GM10266 (cell line): ENCODE data around the gene STXBP5.

Experiments
- DNase-seq: peaks from one replicate; pipeline ENCODE4 v3.0.0; 2012; ENCODE audit errors: extremely low spot score
- TF ChIP-seq, protein P1 (sequence below): IDR thresholded peaks from 2 replicates; pipeline ENCODE4 v1.5.1; 2012; ENCODE audit warnings: mild to moderate bottlenecking, low read depth; ENCODE audit not compliant: control insufficient read depth, insufficient read depth; ENCODE audit errors: missing control alignments

The STXBP5 gene

DNA sequence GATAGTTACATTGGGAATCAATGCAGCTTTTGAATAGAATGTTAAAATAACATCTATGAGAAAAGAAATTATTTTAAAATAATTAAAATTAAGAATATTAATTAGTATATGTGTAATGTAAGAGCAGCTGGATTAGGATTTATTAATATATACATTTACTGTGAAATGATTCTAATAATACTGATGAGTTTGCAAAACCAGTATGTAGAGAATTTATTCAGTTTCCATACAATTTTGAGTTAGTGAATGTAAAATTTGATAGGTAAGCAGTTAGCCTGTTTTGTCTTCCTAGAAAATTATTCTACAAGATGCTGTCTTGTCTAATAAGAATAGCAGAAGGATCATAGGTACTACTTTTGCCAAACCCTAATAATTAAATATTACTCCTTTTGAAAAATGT lies 70.6 kb downstream of the STXBP5 start:
- no peak for DNase-seq

DNA sequence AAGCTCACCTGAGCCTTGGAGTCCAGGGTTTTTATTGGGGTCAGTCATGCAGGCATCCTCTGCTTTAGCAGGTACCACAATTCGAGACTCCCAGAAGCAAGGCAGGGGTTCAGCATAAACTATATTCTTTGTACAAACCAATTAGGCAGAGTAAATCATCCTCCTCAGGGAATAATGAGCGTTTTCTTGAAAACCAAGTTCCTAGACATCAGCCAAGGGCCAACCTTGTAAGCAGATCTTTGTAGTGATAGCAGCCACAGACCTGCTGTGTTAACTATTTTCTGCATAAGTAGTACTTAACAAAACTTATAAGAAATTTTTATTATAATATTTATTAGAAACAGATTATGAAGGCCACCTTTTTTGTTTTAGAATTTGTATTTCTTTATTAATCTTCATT lies 74.7 kb downstream of the STXBP5 start:
- TF ChIP-seq, protein P1, sequence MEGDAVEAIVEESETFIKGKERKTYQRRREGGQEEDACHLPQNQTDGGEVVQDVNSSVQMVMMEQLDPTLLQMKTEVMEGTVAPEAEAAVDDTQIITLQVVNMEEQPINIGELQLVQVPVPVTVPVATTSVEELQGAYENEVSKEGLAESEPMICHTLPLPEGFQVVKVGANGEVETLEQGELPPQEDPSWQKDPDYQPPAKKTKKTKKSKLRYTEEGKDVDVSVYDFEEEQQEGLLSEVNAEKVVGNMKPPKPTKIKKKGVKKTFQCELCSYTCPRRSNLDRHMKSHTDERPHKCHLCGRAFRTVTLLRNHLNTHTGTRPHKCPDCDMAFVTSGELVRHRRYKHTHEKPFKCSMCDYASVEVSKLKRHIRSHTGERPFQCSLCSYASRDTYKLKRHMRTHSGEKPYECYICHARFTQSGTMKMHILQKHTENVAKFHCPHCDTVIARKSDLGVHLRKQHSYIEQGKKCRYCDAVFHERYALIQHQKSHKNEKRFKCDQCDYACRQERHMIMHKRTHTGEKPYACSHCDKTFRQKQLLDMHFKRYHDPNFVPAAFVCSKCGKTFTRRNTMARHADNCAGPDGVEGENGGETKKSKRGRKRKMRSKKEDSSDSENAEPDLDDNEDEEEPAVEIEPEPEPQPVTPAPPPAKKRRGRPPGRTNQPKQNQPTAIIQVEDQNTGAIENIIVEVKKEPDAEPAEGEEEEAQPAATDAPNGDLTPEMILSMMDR: no peak
- DNase-seq: no peak

More for the DNA sequence above, 70.6 kb downstream of the STXBP5 start:
- TF ChIP-seq, protein P1: no peak

DNA sequence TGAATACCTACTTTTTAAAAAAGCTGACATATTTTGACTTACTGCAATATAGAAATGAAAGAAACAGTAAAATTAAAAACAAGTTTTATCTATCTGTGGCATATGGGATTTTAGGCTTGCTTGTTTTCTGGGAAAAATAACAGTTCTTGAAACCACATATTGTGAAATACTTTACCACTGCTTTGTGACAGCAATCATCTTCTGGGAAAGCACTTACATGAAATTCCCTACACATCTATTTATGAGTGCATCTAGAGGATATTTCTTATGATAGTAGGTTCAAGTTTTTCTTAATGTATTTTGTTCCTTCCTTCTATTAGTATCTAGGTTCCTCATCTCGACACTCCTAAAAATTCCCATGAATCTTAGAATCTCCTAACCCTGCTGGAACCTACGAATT lies 75.2 kb downstream of the STXBP5 start:
- no peak for DNase-seq
- TF ChIP-seq, protein P1: no peak

DNA sequence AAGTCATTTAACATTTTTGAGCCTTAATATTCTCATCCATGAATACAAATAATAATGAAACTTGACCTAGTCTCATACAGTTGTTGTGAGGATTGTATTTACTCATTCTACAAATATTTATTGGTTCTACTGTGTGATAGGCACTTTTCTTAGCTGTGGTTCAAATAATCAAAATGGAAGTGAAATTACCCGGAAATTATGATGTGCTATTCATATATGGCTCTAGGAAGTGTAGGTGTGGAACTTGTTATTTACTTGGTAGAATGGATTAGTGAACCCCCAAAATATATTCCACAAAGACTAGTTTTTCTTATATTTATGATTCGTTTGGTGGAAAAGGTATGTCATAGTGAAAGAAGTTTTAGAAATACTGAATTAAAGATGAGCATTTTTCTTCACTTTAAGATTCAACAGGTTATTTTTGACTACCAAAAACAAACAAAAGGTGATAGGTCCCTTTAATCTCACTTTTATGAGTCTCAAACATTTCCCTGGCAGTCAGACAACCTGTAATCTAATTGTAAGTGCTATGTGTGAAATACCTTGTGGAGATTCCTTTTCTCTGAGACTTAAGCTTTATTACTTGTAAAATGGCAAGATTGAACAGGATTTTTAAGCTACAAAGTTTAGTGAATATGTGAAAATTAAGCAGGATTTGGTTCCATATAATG lies 77.8 kb downstream of the STXBP5 start:
- TF ChIP-seq, protein P1: no peak
- no peak for DNase-seq

DNA sequence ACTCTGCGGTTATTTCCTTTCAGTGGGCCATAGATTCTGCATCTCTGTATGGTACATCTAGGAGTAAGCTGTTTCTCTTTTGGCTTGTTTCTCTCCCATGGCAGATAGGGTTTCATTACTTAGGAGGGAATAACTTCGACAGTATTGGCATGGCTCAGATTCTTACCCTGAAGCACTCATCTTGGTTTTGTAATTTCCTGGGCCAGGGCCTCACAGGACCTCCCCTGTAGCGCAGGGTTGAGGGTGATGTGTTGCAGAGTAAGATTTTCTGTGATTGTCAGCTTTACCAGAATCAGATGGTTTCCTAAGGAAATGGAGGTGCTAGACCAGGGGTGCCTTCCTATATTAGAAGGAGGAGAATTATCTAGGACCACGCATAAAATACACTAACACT lies 78.3 kb downstream of the STXBP5 start:
- DNase-seq: no peak

DNA sequence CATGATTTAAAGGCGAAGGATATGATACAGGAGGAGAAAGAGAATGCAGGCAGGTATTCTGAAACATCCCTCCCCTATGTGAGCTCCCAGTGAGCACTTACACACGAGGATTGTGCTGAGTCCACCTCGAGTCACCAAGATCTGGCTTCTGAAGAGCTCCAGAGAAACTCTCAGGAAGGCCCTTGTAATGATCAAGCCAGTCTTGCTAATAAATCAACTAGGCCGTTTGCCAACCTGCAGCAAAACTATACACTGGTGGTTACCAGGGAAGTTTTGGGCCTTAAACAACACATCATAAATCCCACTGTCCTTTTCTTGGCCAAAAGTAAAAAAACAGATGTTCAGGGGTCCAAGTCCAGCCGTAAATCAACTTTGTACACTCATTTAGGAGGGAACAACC lies 79.2 kb downstream of the STXBP5 start:
- no peak for DNase-seq
- TF ChIP-seq, protein P1: no peak

More for the DNA sequence above, 78.3 kb downstream of the STXBP5 start:
- TF ChIP-seq, protein P1: no peak

DNA sequence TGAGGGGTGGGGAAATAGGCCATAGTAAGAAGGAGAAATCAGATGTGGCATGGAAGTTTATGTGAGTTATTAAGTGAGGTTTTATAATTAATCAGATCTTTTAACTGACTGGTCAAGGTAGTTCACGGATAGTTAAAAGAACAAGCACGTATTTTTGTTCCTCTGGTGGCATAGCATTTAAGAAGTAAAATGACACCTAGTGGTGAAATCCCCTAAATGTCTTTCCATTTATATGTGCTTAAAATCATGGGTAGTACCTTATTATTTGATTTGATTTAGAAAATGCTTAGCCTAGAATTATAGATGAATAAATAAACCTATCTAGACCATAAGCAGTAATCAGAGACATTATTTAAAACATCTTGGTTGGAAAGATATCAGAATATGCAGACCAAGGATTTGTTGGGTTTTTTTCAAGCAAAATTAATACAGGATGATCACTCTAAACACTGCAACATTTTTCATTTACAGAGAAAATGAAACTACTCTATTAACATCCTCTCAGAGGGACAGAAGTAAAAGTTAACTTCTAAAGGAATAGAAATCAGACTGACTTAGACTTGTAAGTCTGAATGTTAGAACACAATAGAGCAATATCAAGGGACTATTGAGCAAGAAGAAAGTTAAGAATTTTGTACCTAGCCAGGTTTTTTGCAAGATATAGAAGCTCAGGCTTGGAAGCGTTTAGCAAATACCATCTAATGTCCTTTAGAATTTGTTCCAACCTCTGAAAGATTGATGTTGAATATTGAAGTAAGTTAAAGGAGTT lies 81.1 kb downstream of the STXBP5 start:
- TF ChIP-seq, protein P1: peak; percentile 33
- DNase-seq: peak; percentile 19
